22Rv1 (cell line): Measurements from ENCODE around the gene ATOH7.

Experiments used
- H3K27ac ChIP-seq: fragments of 450-650 bp; 2 replicates; pipeline ENCODE4 v1.5.1; 2017
- ZFX ChIP-seq: fragments of 450-650 bp; IDR thresholded peaks from 2 replicates; pipeline ENCODE4 v1.6.1; 2017; ENCODE audit warnings: antibody characterized with exemption, borderline replicate concordance
- TF ChIP-seq, protein P1 (sequence below): fragments of 450-650 bp; IDR thresholded peaks from 2 replicates; pipeline ENCODE4 v1.5.1; 2017; ENCODE audit warnings: mild to moderate bottlenecking

ATOH7 gene

DNA sequence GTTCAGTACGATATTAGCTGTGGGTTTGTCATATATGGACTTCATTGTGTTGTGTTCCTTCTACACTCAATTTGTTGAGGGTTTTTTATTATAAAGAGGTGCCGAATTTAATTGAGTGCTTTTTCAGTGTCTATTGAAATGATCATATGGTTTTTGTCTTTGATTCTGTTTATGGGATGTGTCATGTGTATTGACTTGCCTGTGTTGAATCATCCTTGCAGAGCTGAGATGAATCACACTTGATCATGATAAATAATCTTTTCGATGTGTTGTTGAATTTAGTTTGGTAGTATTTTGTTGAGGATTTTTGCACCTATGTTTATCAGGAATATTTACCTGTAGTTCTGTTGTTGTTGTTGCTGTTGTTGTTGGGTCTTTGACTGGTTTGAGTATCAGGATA is 39.8 kb downstream of the ATOH7 start:
- TF ChIP-seq ZFX: no peak
- TF ChIP-seq, protein P1, sequence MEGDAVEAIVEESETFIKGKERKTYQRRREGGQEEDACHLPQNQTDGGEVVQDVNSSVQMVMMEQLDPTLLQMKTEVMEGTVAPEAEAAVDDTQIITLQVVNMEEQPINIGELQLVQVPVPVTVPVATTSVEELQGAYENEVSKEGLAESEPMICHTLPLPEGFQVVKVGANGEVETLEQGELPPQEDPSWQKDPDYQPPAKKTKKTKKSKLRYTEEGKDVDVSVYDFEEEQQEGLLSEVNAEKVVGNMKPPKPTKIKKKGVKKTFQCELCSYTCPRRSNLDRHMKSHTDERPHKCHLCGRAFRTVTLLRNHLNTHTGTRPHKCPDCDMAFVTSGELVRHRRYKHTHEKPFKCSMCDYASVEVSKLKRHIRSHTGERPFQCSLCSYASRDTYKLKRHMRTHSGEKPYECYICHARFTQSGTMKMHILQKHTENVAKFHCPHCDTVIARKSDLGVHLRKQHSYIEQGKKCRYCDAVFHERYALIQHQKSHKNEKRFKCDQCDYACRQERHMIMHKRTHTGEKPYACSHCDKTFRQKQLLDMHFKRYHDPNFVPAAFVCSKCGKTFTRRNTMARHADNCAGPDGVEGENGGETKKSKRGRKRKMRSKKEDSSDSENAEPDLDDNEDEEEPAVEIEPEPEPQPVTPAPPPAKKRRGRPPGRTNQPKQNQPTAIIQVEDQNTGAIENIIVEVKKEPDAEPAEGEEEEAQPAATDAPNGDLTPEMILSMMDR: no peak
- H3K27ac ChIP-seq: no peak overlapping the region

DNA sequence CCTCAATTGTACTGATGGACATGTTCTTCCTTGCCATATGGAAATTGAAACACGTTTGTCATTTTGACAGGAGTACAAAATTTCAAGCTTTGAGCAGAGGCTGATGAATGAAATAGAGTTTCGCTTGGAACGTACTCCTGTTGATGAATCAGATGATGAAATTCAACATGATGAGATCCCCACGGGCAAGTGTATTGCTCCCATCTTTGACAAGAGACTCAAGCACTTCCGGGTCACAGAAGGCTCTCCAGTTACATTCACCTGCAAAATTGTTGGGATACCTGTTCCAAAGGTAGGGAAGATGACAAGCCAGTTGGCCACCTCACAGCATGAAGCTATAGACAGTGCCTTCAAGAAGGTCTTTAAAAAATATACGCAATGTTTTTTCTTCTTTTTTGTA is 43.1 kb downstream of the ATOH7 start:
- no peak for TF ChIP-seq ZFX
- TF ChIP-seq, protein P1: no peak

GRCh38 chr10:68185085-68185484 is 46.8 kb downstream of the ATOH7 start:
- TF ChIP-seq, protein P1: no peak
- no peak for TF ChIP-seq ZFX
- no peak overlapping the region for H3K27ac ChIP-seq

More for the DNA sequence above, 43.1 kb downstream of the ATOH7 start:
- no peak overlapping the region for H3K27ac ChIP-seq

- H3K27ac ChIP-seq: no peak overlapping the region
- TF ChIP-seq, protein P1: no peak
- TF ChIP-seq ZFX: no peak
Measured at GRCh38 chr10:68184546-68184945, 47.4 kb downstream of the ATOH7 start.
